Parathyroid adenoma (tissue), 2 donors: ENCODE results near the gene ARMC2.

Experiments used
- H2AFZ ChIP-seq: fragments of 300-600 bp; sonication (generic); one replicate; pipeline ENCODE4 v1.7.0; 2017; ENCODE audit warnings: antibody characterized with exemption, mild to moderate bottlenecking
- H3K27ac ChIP-seq: fragments of 300-600 bp; sonication (generic); one replicate; pipeline ENCODE4 v1.7.0; 2017
- H3K27me3 ChIP-seq: fragments of 300-600 bp; sonication (generic); one replicate; pipeline ENCODE4 v1.7.0; 2017; ENCODE audit warnings: low read length; ENCODE audit not compliant: control insufficient read depth, insufficient read depth
- H3K36me3 ChIP-seq: fragments of 300-600 bp; sonication (generic); one replicate; pipeline ENCODE4 v1.7.0; 2017; ENCODE audit warnings: low read length; ENCODE audit not compliant: control insufficient read depth, insufficient read depth
- H3K4me1 ChIP-seq: fragments of 300-600 bp; sonication (generic); one replicate; pipeline ENCODE4 v1.7.0; 2017; ENCODE audit warnings: control low read depth
- H3K4me2 ChIP-seq: fragments of 300-600 bp; sonication (generic); one replicate; pipeline ENCODE4 v1.7.0; 2017; ENCODE audit warnings: low read length
- H3K4me3 ChIP-seq: fragments of 300-600 bp; sonication (generic); one replicate; pipeline ENCODE4 v1.7.0; 2017; ENCODE audit warnings: low read depth, low read length
- H3K79me2 ChIP-seq: fragments of 300-600 bp; sonication (generic); one replicate; pipeline ENCODE4 v1.7.0; 2017; ENCODE audit warnings: control low read depth
- H3K9ac ChIP-seq: fragments of 300-600 bp; sonication (generic); one replicate; pipeline ENCODE4 v1.7.0; 2017; ENCODE audit warnings: mild to moderate bottlenecking
- H3K9me3 ChIP-seq: fragments of 300-600 bp; sonication (generic); one replicate; pipeline ENCODE4 v1.7.0; 2017; ENCODE audit warnings: low read length; ENCODE audit not compliant: control insufficient read depth
- TF ChIP-seq, protein P1 (sequence below): fragments of 300-600 bp; sonication (generic); IDR thresholded peaks from one replicate; pipeline ENCODE4 v1.7.0; 2017; ENCODE audit warnings: antibody characterized with exemption, mild to moderate bottlenecking
- donor health status: primary hyperparathyroidism.

Gene ARMC2

DNA sequence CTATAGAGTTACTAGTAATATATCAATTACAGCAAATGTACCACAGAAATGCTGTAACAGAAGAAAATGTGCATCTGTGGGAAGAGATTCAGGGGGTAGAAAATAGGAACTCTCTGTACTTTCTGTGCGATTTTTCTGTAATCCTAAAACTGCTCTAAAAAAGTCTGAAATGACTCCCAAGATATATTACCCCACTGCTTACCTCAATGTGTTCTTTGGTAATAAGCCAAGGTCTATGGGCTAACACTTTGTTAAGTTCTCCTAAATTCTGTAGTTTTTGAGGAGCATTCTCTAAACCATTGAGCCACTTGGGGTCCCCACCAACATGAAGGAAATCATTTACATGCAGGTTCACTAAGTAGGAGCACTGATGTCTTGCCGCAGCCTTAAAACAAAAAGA, 152.1 kb downstream of the ARMC2 start:
- Histone ChIP-seq H3K4me1 (peaks cover 20% of the 10 kb centered on the region), H3K27ac (no peak overlapping the region), H3K36me3 (no peaks in the 10 kb centered on the region), H3K4me3 (no peak overlapping the region), H3K79me2 (peaks cover 12% of the 10 kb centered on the region), H2AFZ (no peak overlapping the region), H3K27me3 (no peaks in the 10 kb centered on the region), H3K4me2 (no peak overlapping the region), H3K9ac (no peak overlapping the region), H3K9me3 (no peaks in the 10 kb centered on the region)
- TF ChIP-seq, protein P1, sequence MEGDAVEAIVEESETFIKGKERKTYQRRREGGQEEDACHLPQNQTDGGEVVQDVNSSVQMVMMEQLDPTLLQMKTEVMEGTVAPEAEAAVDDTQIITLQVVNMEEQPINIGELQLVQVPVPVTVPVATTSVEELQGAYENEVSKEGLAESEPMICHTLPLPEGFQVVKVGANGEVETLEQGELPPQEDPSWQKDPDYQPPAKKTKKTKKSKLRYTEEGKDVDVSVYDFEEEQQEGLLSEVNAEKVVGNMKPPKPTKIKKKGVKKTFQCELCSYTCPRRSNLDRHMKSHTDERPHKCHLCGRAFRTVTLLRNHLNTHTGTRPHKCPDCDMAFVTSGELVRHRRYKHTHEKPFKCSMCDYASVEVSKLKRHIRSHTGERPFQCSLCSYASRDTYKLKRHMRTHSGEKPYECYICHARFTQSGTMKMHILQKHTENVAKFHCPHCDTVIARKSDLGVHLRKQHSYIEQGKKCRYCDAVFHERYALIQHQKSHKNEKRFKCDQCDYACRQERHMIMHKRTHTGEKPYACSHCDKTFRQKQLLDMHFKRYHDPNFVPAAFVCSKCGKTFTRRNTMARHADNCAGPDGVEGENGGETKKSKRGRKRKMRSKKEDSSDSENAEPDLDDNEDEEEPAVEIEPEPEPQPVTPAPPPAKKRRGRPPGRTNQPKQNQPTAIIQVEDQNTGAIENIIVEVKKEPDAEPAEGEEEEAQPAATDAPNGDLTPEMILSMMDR = no peak

DNA sequence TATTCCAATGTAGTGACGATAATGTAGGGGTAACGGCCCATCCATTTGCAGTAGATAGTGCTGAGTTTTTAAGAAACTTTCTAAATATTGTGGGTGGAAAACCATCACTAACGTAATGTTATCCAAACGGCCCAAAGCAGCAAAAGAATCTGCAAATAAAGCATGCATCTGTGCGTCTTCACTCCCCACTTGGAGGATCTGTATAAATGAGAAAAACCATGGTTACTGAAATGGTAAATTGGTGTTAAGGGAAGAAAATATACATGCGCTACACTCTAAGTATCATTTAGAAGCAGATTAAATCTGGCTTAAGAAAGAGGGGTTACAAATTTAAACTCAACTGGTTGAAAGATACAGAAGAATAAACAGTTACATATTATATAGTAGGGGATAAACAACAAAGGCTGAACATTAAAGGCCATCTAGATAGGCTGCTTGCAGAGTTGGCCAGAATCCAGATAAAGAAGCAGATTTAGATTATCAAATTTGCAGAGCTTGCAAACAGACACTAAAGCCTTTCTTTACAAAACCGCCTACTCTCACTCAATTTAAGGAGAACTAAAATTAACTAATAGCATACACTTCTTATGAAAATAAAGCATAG, 153.2 kb downstream of the ARMC2 start:
- H2AFZ ChIP-seq = no peak overlapping the region
- peak overlapping the region; percentile 25 for H3K4me3 ChIP-seq
- peak overlapping the region; percentile 7 for H3K4me2 ChIP-seq
- H3K9me3 ChIP-seq = no peaks in the 10 kb centered on the region
- no peaks in the 10 kb centered on the region for H3K27me3 ChIP-seq
- H3K27ac ChIP-seq = peak overlapping the region; percentile 55
- peaks cover 19% of the 10 kb centered on the region for H3K4me1 ChIP-seq
- H3K79me2 ChIP-seq = peaks cover 12% of the 10 kb centered on the region
- H3K9ac ChIP-seq = no peak overlapping the region
- TF ChIP-seq, protein P1 = no peak
- H3K36me3 ChIP-seq = no peaks in the 10 kb centered on the region

DNA sequence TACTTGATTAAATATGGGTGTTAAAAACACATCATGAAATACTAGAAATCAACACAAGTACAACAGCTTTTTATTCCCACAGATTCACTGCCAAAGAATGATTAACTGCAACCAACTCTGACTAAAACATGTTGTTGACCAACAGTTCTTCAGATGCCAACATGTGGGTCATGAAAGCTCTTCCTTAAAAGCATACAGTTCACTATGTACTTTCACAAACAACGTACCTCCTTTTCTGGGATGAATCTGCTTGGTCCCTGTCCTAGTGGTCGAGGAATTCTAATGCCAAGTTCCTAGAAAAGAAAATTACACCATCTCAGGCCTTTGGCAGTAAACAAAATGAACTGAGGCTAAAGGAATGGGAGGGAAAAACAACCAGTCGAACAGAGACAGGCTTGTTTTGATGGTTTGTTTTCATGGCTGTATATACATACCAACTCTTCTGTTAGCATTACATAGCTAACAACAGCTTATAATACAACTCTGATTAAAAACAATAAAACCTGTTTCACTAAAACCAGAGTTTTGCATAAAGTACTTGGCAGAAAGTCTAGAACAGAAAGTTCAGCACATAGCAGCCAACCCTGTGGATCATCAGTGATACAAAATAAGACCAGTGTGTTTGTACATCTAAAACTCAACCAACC, 154.0 kb downstream of the ARMC2 start:
- H3K9me3 ChIP-seq = no peaks in the 10 kb centered on the region
- H3K79me2 ChIP-seq = peaks cover 20% of the 10 kb centered on the region
- no peaks in the 10 kb centered on the region for H3K27me3 ChIP-seq
- peak overlapping the region; percentile 7 for H3K4me2 ChIP-seq
- H3K27ac ChIP-seq = peak overlapping the region; percentile 55
- peaks cover 25% of the 10 kb centered on the region for H3K4me1 ChIP-seq
- TF ChIP-seq, protein P1 = no peak
- no peak overlapping the region for H2AFZ ChIP-seq
- H3K9ac ChIP-seq = no peak overlapping the region
- peak overlapping the region; percentile 25 for H3K4me3 ChIP-seq
- H3K36me3 ChIP-seq = no peaks in the 10 kb centered on the region

DNA sequence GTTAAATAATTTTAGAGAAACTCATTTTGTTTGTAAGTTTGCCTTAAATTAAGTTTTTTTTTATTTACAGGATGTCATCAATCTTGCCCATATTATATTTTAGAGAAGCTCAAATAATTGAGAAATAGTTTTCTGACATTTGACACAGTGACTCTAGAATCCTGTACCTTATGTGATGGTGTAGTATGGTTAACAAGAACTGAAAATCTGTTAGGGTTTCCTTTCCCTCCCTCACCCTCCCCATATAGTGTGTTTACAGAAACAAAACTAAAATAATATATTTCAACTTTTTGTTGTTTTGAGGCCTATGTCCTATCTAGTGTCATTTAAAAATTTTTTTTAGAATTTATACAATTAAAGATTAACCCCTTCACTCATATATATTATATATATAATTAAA, 154.7 kb downstream of the ARMC2 start:
- H3K36me3 ChIP-seq = no peaks in the 10 kb centered on the region
- peaks cover 22% of the 10 kb centered on the region for H3K79me2 ChIP-seq
- no peaks in the 10 kb centered on the region for H3K27me3 ChIP-seq
- no peak overlapping the region for H3K4me2 ChIP-seq
- H3K4me3 ChIP-seq = no peak overlapping the region
- H2AFZ ChIP-seq = no peak overlapping the region
- H3K9me3 ChIP-seq = no peaks in the 10 kb centered on the region
- H3K4me1 ChIP-seq = peaks cover 25% of the 10 kb centered on the region
- peak overlapping the region; percentile 55 for H3K27ac ChIP-seq
- TF ChIP-seq, protein P1 = no peak
- H3K9ac ChIP-seq = no peak overlapping the region

DNA sequence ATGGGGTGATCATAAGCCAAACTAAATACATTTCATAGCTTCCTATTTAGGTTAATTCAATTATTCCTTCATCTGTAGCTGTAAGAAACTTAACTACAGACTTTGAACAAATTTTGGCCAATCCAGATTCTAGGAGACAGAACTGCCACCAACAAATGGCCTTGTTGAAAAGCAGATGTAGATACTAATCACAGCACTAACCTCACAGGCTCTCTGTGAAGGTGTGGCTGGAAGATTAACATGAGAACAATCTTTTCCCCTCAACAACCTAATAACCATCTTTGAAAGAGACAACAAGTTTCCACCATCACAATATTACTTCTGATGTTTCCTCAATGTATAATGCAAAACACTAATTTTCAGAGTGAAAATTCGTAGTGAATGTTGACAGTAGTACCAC, 158.6 kb downstream of the ARMC2 start:
- no peaks in the 10 kb centered on the region for H3K36me3 ChIP-seq
- H3K9me3 ChIP-seq = no peaks in the 10 kb centered on the region
- no peak overlapping the region for H3K9ac ChIP-seq
- H2AFZ ChIP-seq = no peak overlapping the region
- H3K4me2 ChIP-seq = peak overlapping the region; percentile 81
- H3K27me3 ChIP-seq = no peaks in the 10 kb centered on the region
- no peak overlapping the region for H3K27ac ChIP-seq
- peaks cover 40% of the 10 kb centered on the region for H3K79me2 ChIP-seq
- H3K4me1 ChIP-seq = peaks cover 26% of the 10 kb centered on the region
- TF ChIP-seq, protein P1 = no peak
- H3K4me3 ChIP-seq = no peak overlapping the region
